ENCODE results near the gene ATG9B.

ATG9B gene

DNA sequence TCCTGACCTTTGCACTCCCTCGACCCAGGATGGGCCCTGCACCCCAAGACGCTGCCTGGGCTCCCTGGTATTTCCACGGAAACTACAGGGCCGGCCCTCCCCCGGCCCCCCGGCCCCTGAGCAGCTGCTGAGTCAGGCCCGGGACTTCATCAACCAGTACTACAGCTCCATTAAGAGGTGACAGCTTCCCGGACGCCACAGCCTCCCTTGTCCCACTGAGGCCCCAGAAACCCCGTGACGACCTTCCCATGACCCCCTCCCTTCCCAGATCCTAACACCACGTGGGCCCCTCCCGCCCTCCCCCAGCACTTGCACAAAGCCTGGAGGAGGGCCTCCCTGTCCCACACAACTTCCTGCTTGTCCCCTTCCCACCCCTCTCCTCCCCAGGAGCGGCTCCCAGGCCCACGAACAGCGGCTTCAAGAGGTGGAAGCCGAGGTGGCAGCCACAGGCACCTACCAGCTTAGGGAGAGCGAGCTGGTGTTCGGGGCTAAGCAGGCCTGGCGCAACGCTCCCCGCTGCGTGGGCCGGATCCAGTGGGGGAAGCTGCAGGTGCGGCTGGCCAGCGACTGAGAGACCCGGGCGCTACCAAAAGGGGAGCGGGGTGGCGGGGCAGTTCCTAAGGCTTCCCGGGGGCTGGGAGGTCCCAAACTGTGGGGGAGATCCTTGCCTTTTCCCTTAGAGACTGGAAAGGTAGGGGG lies 27.8 kb downstream of the ATG9B start:
- Histone ChIP-seq H3K36me3 (ENCODE audit: insufficient read depth) (no peaks in the 10 kb centered on the region), H3K4me3 (IDR thresholded peaks at IDR 0.05; ENCODE audit: insufficient read depth, low read depth, low read length) (no peak overlapping the region), H3K27me3 (ENCODE audit: insufficient read depth, low read depth) (peaks cover 22% of the 10 kb centered on the region; the same call in 1 of the 2 replicates), H4K20me1 (ENCODE audit: insufficient read depth) (no peaks in the 10 kb centered on the region), H2AFZ (ENCODE audit: low read depth) (no peak overlapping the region), H3K4me1 (ENCODE audit: low read depth, poor library complexity, severe bottlenecking) (no peaks in the 10 kb centered on the region), H3K79me2 (ENCODE audit: insufficient read depth, low read depth) (no peaks in the 10 kb centered on the region), H3K27ac (no peak overlapping the region), H3K9ac (no peak overlapping the region), H3K4me2 (no peak overlapping the region)
- no peak for TF ChIP-seq CTCF (conservative IDR thresholded peaks at IDR 0.05; ENCODE audit: low read depth, low read length)

DNA sequence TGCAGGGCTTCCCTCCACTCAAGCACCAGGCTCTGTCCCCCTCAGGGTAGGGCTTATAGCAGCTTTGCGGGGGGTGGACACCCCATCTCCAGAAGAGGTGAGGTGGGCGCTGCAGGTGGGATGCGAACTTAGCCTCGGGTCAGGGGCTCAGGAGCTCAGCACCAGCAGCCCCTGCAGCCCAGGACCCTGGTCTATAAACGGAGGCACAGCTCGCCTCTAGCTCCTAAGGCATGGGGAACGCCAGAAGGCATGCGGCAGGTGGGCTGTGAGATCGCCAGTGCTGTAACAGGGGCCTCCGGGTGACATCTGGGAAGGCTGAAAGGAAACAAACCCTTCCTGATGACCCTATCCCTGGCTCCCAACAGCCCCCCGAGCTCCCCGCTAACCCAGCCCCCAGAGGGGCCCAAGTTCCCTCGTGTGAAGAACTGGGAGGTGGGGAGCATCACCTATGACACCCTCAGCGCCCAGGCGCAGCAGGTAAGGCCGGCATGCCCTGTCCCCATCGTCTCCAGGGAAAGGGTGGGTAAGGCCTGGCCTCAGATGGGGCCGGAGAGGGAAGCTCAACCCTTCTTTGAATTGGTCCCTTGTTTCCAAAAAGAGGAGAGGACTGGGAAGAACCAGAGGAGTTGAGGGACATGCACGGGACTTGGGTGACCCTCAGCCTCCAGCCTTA lies 29.3 kb downstream of the ATG9B start:
- no peaks in the 10 kb centered on the region for H3K36me3 ChIP-seq (ENCODE audit: insufficient read depth)
- H3K4me2 ChIP-seq = no peak overlapping the region
- H3K79me2 ChIP-seq (ENCODE audit: insufficient read depth, low read depth) = no peaks in the 10 kb centered on the region
- H3K4me3 ChIP-seq (IDR thresholded peaks at IDR 0.05; ENCODE audit: insufficient read depth, low read depth, low read length) = no peak overlapping the region
- H2AFZ ChIP-seq (ENCODE audit: low read depth) = no peak overlapping the region
- no peak overlapping the region for H3K27ac ChIP-seq
- H3K4me1 ChIP-seq (ENCODE audit: low read depth, poor library complexity, severe bottlenecking) = no peaks in the 10 kb centered on the region
- TF ChIP-seq CTCF (conservative IDR thresholded peaks at IDR 0.05; ENCODE audit: low read depth, low read length) = no peak
- H4K20me1 ChIP-seq (ENCODE audit: insufficient read depth) = no peaks in the 10 kb centered on the region
- no peak overlapping the region for H3K9ac ChIP-seq
- peaks cover 37% of the 10 kb centered on the region for H3K27me3 ChIP-seq (ENCODE audit: insufficient read depth, low read depth)

DNA sequence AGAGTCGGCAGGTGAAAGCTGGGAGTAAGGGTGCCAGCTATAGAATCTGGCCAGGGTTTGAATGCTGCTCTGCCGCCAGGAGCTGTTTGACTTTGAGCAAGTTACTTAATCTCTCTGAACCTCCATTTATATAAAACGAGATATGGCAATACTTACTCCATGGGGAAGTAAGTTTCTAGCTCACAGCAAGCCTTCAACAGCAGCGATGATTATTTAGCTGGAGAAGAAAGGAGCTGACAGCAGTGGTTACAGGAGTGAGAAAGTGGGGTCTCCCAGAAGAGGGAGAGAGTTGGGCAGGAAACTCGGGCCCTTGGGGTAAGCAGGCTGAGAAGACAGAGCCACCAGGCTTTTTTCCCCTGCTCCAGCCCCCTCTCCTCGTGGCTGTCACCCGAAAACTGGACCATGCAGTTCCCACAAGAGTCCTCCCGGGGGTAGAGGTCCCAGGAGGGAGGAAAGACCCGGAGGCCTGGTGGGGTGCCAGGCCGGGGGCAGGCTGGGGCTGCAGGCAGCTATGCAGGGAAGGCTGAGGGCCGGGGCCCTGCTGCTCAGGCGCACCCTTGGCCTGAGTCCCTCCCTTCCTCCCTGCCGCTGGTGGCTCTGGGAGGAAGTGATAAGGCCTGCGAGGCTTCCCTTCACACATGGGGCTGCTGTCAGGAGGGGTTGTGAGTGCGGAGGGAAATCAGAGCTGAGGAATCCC lies 30.0 kb downstream of the ATG9B start:
- H3K4me2 ChIP-seq = no peak overlapping the region
- no peaks in the 10 kb centered on the region for H3K79me2 ChIP-seq (ENCODE audit: insufficient read depth, low read depth)
- TF ChIP-seq CTCF (conservative IDR thresholded peaks at IDR 0.05; ENCODE audit: low read depth, low read length) = no peak
- H3K27me3 ChIP-seq (ENCODE audit: insufficient read depth, low read depth) = peaks cover 44% of the 10 kb centered on the region
- H3K4me1 ChIP-seq (ENCODE audit: low read depth, poor library complexity, severe bottlenecking) = no peaks in the 10 kb centered on the region
- H4K20me1 ChIP-seq (ENCODE audit: insufficient read depth) = no peaks in the 10 kb centered on the region
- H3K9ac ChIP-seq = no peak overlapping the region
- no peak overlapping the region for H3K27ac ChIP-seq
- H3K4me3 ChIP-seq (IDR thresholded peaks at IDR 0.05; ENCODE audit: insufficient read depth, low read depth, low read length) = no peak overlapping the region
- no peak overlapping the region for H2AFZ ChIP-seq (ENCODE audit: low read depth)
- no peaks in the 10 kb centered on the region for H3K36me3 ChIP-seq (ENCODE audit: insufficient read depth)

DNA sequence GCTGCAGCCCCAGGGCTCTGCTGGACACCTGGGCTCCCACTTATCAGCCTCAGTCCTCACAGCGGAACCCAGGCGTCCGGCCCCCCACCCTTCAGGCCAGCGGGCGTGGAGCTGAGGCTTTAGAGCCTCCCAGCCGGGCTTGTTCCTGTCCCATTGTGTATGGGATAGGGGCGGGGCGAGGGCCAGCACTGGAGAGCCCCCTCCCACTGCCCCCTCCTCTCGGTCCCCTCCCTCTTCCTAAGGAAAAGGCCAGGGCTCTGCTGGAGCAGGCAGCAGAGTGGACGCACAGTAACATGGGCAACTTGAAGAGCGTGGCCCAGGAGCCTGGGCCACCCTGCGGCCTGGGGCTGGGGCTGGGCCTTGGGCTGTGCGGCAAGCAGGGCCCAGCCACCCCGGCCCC lies 30.8 kb downstream of the ATG9B start:
- no peaks in the 10 kb centered on the region for H4K20me1 ChIP-seq (ENCODE audit: insufficient read depth)
- no peak for TF ChIP-seq CTCF (conservative IDR thresholded peaks at IDR 0.05; ENCODE audit: low read depth, low read length)
- H3K27me3 ChIP-seq (ENCODE audit: insufficient read depth, low read depth) = peaks cover 52% of the 10 kb centered on the region
- H3K9ac ChIP-seq = no peak overlapping the region
- H3K36me3 ChIP-seq (ENCODE audit: insufficient read depth) = no peaks in the 10 kb centered on the region
- no peak overlapping the region for H3K4me3 ChIP-seq (IDR thresholded peaks at IDR 0.05; ENCODE audit: insufficient read depth, low read depth, low read length)
- H3K4me2 ChIP-seq = no peak overlapping the region
- no peak overlapping the region for H2AFZ ChIP-seq (ENCODE audit: low read depth)
- H3K27ac ChIP-seq = no peak overlapping the region
- no peaks in the 10 kb centered on the region for H3K4me1 ChIP-seq (ENCODE audit: low read depth, poor library complexity, severe bottlenecking)
- H3K79me2 ChIP-seq (ENCODE audit: insufficient read depth, low read depth) = no peaks in the 10 kb centered on the region

All from KMS-11 (cell line).